HepG2 (cell line): ENCODE measurements around the gene RPL26. TPM values are rescaled to one million over a fixed set of nuclear protein-coding genes. Genes with fewer than 3 reads are reported as not detected.

Source experiments
- ATF7 ChIP-seq, 2 experiments: fragments of 450-650 bp in 1 of 2; sonication (generic) in 1 of 2; formaldehyde crosslinking in 1 of 2; IDR thresholded peaks; 2 replicates each; pipeline versions ENCODE4 v1.4.0 to v1.6.1; 2016 to 2020; ENCODE audit warnings: antibody characterized with exemption in 1 of 2, mild to moderate bottlenecking in 1 of 2, missing genetic modification reagents in 1 of 2
- ESRRA ChIP-seq: sonication (generic); formaldehyde crosslinking; IDR thresholded peaks from 2 replicates; pipeline ENCODE4 v1.5.1; 2020; ENCODE audit warnings: mild to moderate bottlenecking, low read depth, missing genetic modification reagents
- EZH2 ChIP-seq: conservative IDR thresholded peaks from 2 replicates; pipeline ENCODE4 v1.6.1; 2012; ENCODE audit warnings: mild to moderate bottlenecking, low read depth, low read length, moderate library complexity
- GLI4 ChIP-seq: sonication (generic); formaldehyde crosslinking; IDR thresholded peaks from 2 replicates; pipeline ENCODE4 v1.5.1; 2020; ENCODE audit warnings: missing genetic modification reagents, mild to moderate bottlenecking, moderate library complexity, borderline replicate concordance
- GLMP ChIP-seq: sonication (generic); formaldehyde crosslinking; IDR thresholded peaks from 2 replicates; pipeline ENCODE4 v1.9.0; 2021; ENCODE audit warnings: missing genetic modification reagents, mild to moderate bottlenecking, borderline replicate concordance
- GPN1 ChIP-seq: sonication (generic); formaldehyde crosslinking; IDR thresholded peaks from 2 replicates; pipeline ENCODE4 v1.5.1; 2020; ENCODE audit warnings: missing genetic modification reagents, borderline replicate concordance
- HMGXB4 ChIP-seq, 2 experiments: sonication (generic) in 1 of 2; formaldehyde crosslinking in 1 of 2; IDR thresholded peaks; 2 replicates each; pipeline versions ENCODE4 v1.4.0 to v1.6.1; 2018 to 2020; ENCODE audit warnings: missing genetic modification reagents in 2 of 2, borderline replicate concordance in 1 of 2, low read depth in 1 of 2, mild to moderate bottlenecking in 1 of 2, missing biosample characterization in 1 of 2
- MTF1 ChIP-seq: sonication (generic); formaldehyde crosslinking; IDR thresholded peaks from 2 replicates; pipeline ENCODE4 v1.5.0; 2020; ENCODE audit warnings: missing genetic modification reagents
- PBX3 ChIP-seq: sonication (generic); formaldehyde crosslinking; IDR thresholded peaks from 2 replicates; pipeline ENCODE4 v1.8.1; 2023; ENCODE audit warnings: missing genetic modification reagents, inconsistent platforms, borderline replicate concordance
- PCBP1 ChIP-seq: fragments of 200-400 bp; formaldehyde crosslinking; IDR thresholded peaks from 2 replicates; pipeline ENCODE4 v1.6.1; 2017; ENCODE audit warnings: mild to moderate bottlenecking, low read depth, low read length, borderline replicate concordance
- SCMH1 ChIP-seq: sonication (generic); formaldehyde crosslinking; IDR thresholded peaks from 2 replicates; pipeline ENCODE4 v1.9.0; 2021; ENCODE audit warnings: missing genetic modification reagents, mild to moderate bottlenecking, borderline replicate concordance
- SKIL ChIP-seq: sonication (generic); formaldehyde crosslinking; IDR thresholded peaks from 2 replicates; pipeline ENCODE4 v1.8.0; 2022; ENCODE audit warnings: missing genetic modification reagents, mild to moderate bottlenecking, moderate library complexity, borderline replicate concordance
- SOX5 ChIP-seq: IDR thresholded peaks from 2 replicates; pipeline ENCODE4 v1.6.1; 2016; ENCODE audit warnings: borderline replicate concordance
- SRF ChIP-seq: IDR thresholded peaks from 2 replicates; pipeline ENCODE4 v1.6.1; 2011; ENCODE audit warnings: mild to moderate bottlenecking, low read depth, low read length, moderate library complexity
- ZC3H13 ChIP-seq: sonication (generic); formaldehyde crosslinking; IDR thresholded peaks from 2 replicates; pipeline ENCODE4 v1.8.1; 2023; ENCODE audit warnings: mild to moderate bottlenecking, missing genetic modification reagents, moderate library complexity
- ZNF350 ChIP-seq: sonication (generic); formaldehyde crosslinking; IDR thresholded peaks from 2 replicates; pipeline ENCODE4 v1.4.0; 2020; ENCODE audit warnings: mild to moderate bottlenecking, low read depth, missing genetic modification reagents, borderline replicate concordance
- ZNF503 ChIP-seq: sonication (generic); formaldehyde crosslinking; IDR thresholded peaks from 2 replicates; pipeline ENCODE4 v1.4.0; 2020; ENCODE audit warnings: missing genetic modification reagents
- ZNF674 ChIP-seq: sonication (generic); formaldehyde crosslinking; IDR thresholded peaks from 2 replicates; pipeline ENCODE4 v1.5.0; 2020; ENCODE audit warnings: low read depth, mild to moderate bottlenecking, missing genetic modification reagents
- ZNF761 ChIP-seq: sonication (generic); formaldehyde crosslinking; conservative IDR thresholded peaks from 2 replicates; pipeline ENCODE4 v1.4.0; 2020; ENCODE audit warnings: mild to moderate bottlenecking, missing genetic modification reagents
- ZSCAN25 ChIP-seq: sonication (generic); formaldehyde crosslinking; IDR thresholded peaks from 2 replicates; pipeline ENCODE4 v1.8.0; 2022; ENCODE audit warnings: mild to moderate bottlenecking, missing genetic modification reagents
- polyA plus RNA-seq, 8 experiments: library from polyadenylated mRNA; depleted of rRNA in 3 of 8; stranded (reverse) in 7 of 8; unstranded in 1 of 8; fragments of >200 nt; fragmentation: Illumina TruSeq in 4 of 8; extraction: Trizol in 4 of 8; gene quantifications; 2 replicates each; pipeline versions ENCODE4 v1.2.1 to v1.2.3, GENCODE V29; 2011 to 2016; ENCODE audit warnings: low read depth in 4 of 8, missing spikeins in 1 of 8, mixed read lengths in 1 of 8; ENCODE audit not compliant: insufficient read depth in 1 of 8
- total RNA-seq, 5 experiments: library from RNA; depleted of rRNA; stranded (reverse); fragments of >200 nt; fragmentation: Illumina TruSeq; extraction: Trizol; gene quantifications; 2 replicates each; pipeline ENCODE4 v1.2.3, GENCODE V29; 2016; ENCODE audit warnings: low read depth in 1 of 5

The RPL26 gene
- total and polyA plus RNA-seq, 2 of the 13 experiments (the other 11 are each of a cell fraction or from before 2014, with no cell fraction given): 2,817 to 3,529 TPM

GRCh38 chr17:8383143-8383822 lies at the start of gene RPL26 (continued):
- TF ChIP-seq PBX3 (CRISPR knock-in tag) (0 out of 2 replicates have a peak, but pooled peaks have one; percentile 12), ZNF503 (CRISPR knock-in tag) (peak; percentile 77), ZNF761 (CRISPR knock-in tag) (no peak), ZSCAN25 (CRISPR knock-in tag) (0 out of 2 replicates have a peak, but pooled peaks have one; percentile 41), ZC3H13 (peak; percentile 75; the same call in 1 of the 2 replicates), EZH2 (no peak), SKIL (CRISPR knock-in tag) (no peak), ZNF350 (CRISPR knock-in tag) (peak; percentile 74; the same call in 1 of the 2 replicates), HMGXB4 (CRISPR knock-in tag; IDR thresholded peaks at IDR 0.05; ENCODE audit: borderline replicate concordance in 1 of 2, low read depth in 1 of 2) (peak; percentile 97 to 98), GPN1 (no peak), SCMH1 (CRISPR knock-in tag) (no peak), SOX5 (peak; percentile 61; the same call in 1 of the 2 replicates), PCBP1 (no peak), SRF (peak; percentile 66; the same call in 1 of the 2 replicates), ATF7 (IDR thresholded peaks at IDR 0.05) (no peak), ATF7 (CRISPR knock-in tag; IDR thresholded peaks at IDR 0.05) (no peak), GLMP (no peak), GLI4 (CRISPR knock-in tag) (no peak), MTF1 (no peak; the same call in 1 of the 2 replicates), ZNF674 (no peak), ESRRA (CRISPR knock-in tag) (no peak)
